ENCODE results near the gene VEZF1. TPM values are rescaled to one million over a fixed set of nuclear protein-coding genes. Genes with fewer than 3 reads are reported as not detected.
"Not testable (repeated sequence)": the region's sequence is repeated elsewhere in the genome, so short reads cannot be mapped to it uniquely, and the experiment has no call there.

VEZF1 gene
- total RNA-seq, 1 donor from 2014 or later, result 48.0 TPM

GRCh38 chr17:57976594-57976993 is 11.5 kb downstream of the VEZF1 start:
- intact Hi-C loops (cut with micrococcal nuclease), result no loop called here

GRCh38 chr17:57975044-57975443 is 13.0 kb downstream of the VEZF1 start:
- intact Hi-C loops (cut with micrococcal nuclease), result no loop called here

GRCh38 chr17:57974053-57974824 is 13.8 kb downstream of the VEZF1 start:
- intact Hi-C loops (cut with micrococcal nuclease), result not testable (repeated sequence)

GRCh38 chr17:57972151-57972550 is 15.9 kb downstream of the VEZF1 start:
- intact Hi-C loops (cut with micrococcal nuclease), result no loop called here

- intact Hi-C loops (cut with micrococcal nuclease), result no loop called here
Measured at GRCh38 chr17:57971572-57971971, 16.5 kb downstream of the VEZF1 start.

- intact Hi-C loops (cut with micrococcal nuclease), result no loop called here
Measured at GRCh38 chr17:57970710-57971109, 17.3 kb downstream of the VEZF1 start.

- intact Hi-C loops (cut with micrococcal nuclease), result no loop called here
Measured at GRCh38 chr17:57968456-57968855, 19.6 kb downstream of the VEZF1 start.

GRCh38 chr17:57966875-57967274 is 21.2 kb downstream of the VEZF1 start:
- intact Hi-C loops (cut with micrococcal nuclease), result no loop called here

GRCh38 chr17:57966246-57966645 is 21.8 kb downstream of the VEZF1 start:
- intact Hi-C loops (cut with micrococcal nuclease), result no loop called here

GRCh38 chr17:57965521-57966160 is 22.4 kb downstream of the VEZF1 start:
- intact Hi-C loops (cut with micrococcal nuclease), result no loop called here

- intact Hi-C loops (cut with micrococcal nuclease), result no loop called here
Measured at GRCh38 chr17:57963149-57963511, 24.9 kb downstream of the VEZF1 start.

- intact Hi-C loops (cut with micrococcal nuclease), result no loop called here
Measured at GRCh38 chr17:57962279-57963148, 25.5 kb downstream of the VEZF1 start.

GRCh38 chr17:57959929-57960328 is 28.1 kb downstream of the VEZF1 start:
- intact Hi-C loops (cut with micrococcal nuclease), result no loop called here

- intact Hi-C loops (cut with micrococcal nuclease), result not testable (repeated sequence)
Measured at GRCh38 chr17:57958391-57958790, 29.7 kb downstream of the VEZF1 start.

GRCh38 chr17:57957886-57958285 is 30.2 kb downstream of the VEZF1 start:
- intact Hi-C loops (cut with micrococcal nuclease), result no loop called here

- intact Hi-C loops (cut with micrococcal nuclease), result no loop called here
Measured at GRCh38 chr17:57957120-57957850, 30.8 kb downstream of the VEZF1 start.

GRCh38 chr17:57956291-57957119 is 31.5 kb downstream of the VEZF1 start:
- intact Hi-C loops (cut with micrococcal nuclease), result no loop called here

GRCh38 chr17:57955183-57955931 is 32.7 kb downstream of the VEZF1 start, which contains the start of gene CUEDC1:
Gene CUEDC1, minus strand, starts transcription at chr17:57955412. Its CDS starts 69,848 bp downstream, at chr17:57885564.
- intact Hi-C loops (cut with micrococcal nuclease), result no loop called here

- intact Hi-C loops (cut with micrococcal nuclease), result no loop called here
Measured at GRCh38 chr17:57954397-57955182, 33.5 kb downstream of the VEZF1 start.

All from T-helper 2 cell treated with Interferon-gamma antibody and Interleukin-4, amounts not matched to agents 100 ng/mL and 5 ng/mL, for 36 hours (primary cell).